Peyer's patch (tissue), 4 donors: Measurements from ENCODE around the gene ACTL7A.

ENCODE experiments used
- POLR2A ChIP-seq, 2 donors: fragments of 450-650 bp; IDR thresholded peaks; one replicate each; pipeline ENCODE4 v1.5.1; 2017; ENCODE audit warnings: antibody characterized with exemption in 2 of 2, mild to moderate bottlenecking in 2 of 2, moderate library complexity in 2 of 2
- TF ChIP-seq, protein P1 (sequence below), 6 experiments: fragments of 450-650 bp in 4 of 6; fragments of 200-600 bp in 2 of 6; sonication (generic) in 1 of 6; IDR thresholded peaks; one replicate each; pipeline ENCODE4 v1.5.1; 2017 to 2019; ENCODE audit warnings: antibody characterized with exemption in 6 of 6, mild to moderate bottlenecking in 3 of 6, moderate library complexity in 1 of 6

DNA sequence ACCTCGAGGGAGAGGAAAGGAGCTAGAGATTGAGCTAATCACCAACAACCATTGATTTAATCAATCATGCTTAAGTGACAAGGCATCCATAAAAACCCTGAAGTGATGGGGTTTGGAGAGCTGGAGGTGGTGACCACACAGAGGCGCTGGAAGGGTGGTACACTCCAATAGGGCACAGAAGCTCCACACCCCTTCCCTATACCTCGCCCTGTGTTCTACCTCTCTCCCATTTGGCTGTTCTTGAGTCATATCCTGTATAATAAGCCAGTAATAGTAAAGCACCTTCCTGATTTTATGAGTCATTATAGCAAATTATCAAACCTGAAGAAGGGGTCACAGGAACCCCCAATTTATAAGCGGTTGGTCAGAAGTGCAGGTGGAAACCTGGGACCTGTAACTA, 24.5 kb upstream of the ACTL7A start:
- TF ChIP-seq, protein P1, sequence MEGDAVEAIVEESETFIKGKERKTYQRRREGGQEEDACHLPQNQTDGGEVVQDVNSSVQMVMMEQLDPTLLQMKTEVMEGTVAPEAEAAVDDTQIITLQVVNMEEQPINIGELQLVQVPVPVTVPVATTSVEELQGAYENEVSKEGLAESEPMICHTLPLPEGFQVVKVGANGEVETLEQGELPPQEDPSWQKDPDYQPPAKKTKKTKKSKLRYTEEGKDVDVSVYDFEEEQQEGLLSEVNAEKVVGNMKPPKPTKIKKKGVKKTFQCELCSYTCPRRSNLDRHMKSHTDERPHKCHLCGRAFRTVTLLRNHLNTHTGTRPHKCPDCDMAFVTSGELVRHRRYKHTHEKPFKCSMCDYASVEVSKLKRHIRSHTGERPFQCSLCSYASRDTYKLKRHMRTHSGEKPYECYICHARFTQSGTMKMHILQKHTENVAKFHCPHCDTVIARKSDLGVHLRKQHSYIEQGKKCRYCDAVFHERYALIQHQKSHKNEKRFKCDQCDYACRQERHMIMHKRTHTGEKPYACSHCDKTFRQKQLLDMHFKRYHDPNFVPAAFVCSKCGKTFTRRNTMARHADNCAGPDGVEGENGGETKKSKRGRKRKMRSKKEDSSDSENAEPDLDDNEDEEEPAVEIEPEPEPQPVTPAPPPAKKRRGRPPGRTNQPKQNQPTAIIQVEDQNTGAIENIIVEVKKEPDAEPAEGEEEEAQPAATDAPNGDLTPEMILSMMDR (IDR thresholded peaks at IDR 0.05), result no peak
- no peak for TF ChIP-seq POLR2A (IDR thresholded peaks at IDR 0.05)
